ENCODE measurements around the gene FRMD8.
A peak's percentile ranks its signal among the peaks of the same experiment; 100 is the strongest.

The FRMD8 gene

DNA sequence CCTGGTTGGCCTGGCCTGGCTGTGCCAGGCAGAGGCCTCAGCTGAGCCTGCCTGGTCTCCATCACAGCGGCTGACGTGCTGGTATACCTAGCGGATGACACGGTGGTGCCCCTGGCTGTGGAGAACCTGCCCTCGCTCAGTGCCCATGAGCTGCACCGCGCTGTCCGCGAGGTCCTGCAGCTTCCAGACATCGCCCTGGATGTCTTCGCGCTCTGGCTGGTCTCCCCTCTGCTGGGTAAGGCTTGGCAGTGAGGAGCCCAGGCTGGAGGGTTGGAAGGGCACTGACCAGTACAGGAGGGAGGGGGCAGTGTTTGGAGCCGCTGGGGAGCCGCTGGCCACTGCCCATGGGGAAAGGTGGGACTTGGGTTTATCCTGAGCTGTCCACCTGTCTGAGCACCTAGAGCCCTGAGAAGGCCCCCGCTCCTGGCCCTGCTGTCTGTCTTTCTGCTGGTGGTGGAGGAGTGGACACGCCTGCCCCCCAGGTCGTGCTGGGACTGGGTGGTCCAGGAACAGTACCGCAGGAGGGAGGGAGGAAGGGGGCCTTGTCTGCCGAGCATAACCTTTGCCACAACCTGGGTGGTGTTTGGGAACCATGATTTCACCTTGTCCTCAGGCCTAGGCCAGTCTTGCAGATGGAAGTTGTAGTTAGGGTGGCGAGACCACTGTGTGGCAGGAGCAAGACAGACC is 3.0 kb downstream of the FRMD8 start:
- peaks cover 5% of the 10 kb centered on the region; the same call in 1 of the 2 replicates for H3K4me1 ChIP-seq (ENCODE audit: insufficient read depth, low read length)
- peak overlapping the region; percentile 15; the same call in 1 of the 2 replicates for H3K9ac ChIP-seq (ENCODE audit: low read depth, low read length)
- H3K27me3 ChIP-seq (ENCODE audit: insufficient read depth, low read length) = peaks cover 5% of the 10 kb centered on the region; the same call in 1 of the 2 replicates
- no peaks in the 10 kb centered on the region for H3K36me3 ChIP-seq (ENCODE audit: insufficient read depth, low read depth, low read length)
- no peak overlapping the region for H3K4me3 ChIP-seq (ENCODE audit: low read length)
- H3K9me3 ChIP-seq (ENCODE audit: insufficient read depth, low read depth, low read length) = no peaks in the 10 kb centered on the region
- H3K27ac ChIP-seq (ENCODE audit: low read length) = no peak overlapping the region

GRCh38 chr11:65390099-65390941 is 3.9 kb downstream of the FRMD8 start:
- H3K36me3 ChIP-seq (ENCODE audit: insufficient read depth, low read depth, low read length) = no peaks in the 10 kb centered on the region
- H3K9ac ChIP-seq (ENCODE audit: low read depth, low read length) = peak overlapping the region; percentile 15; the same call in 1 of the 2 replicates
- no peak overlapping the region for H3K4me3 ChIP-seq (ENCODE audit: low read length)
- peaks cover 5% of the 10 kb centered on the region; the same call in 1 of the 2 replicates for H3K27me3 ChIP-seq (ENCODE audit: insufficient read depth, low read length)
- H3K9me3 ChIP-seq (ENCODE audit: insufficient read depth, low read depth, low read length) = no peaks in the 10 kb centered on the region
- peaks cover 5% of the 10 kb centered on the region; the same call in 1 of the 2 replicates for H3K4me1 ChIP-seq (ENCODE audit: insufficient read depth, low read length)
- no peak overlapping the region for H3K27ac ChIP-seq (ENCODE audit: low read length)

DNA sequence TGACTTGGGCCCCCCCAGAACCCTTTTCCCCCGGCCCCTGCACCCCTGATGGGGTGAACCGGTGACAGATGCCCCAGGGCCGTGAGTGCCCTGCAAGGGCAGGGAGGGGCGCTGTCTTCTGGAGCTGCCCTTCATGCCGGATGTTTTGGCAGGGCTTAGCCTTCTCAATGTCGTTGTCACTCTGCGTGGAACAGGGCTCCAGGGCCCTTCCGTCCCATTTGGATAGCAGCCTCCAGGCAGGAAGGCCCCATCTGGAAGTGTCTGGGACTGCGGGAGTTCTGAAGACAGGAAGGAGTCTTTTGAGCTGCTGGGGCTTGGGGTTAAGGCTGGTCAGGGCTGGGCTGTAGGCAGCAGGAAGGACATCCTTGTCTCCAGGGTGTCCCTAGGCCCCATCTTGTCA is 4.6 kb downstream of the FRMD8 start:
- Histone ChIP-seq H3K4me1 (ENCODE audit: insufficient read depth, low read length) (peaks cover 5% of the 10 kb centered on the region; the same call in 1 of the 2 replicates), H3K4me3 (ENCODE audit: low read length) (no peak overlapping the region), H3K27me3 (ENCODE audit: insufficient read depth, low read length) (peaks cover 5% of the 10 kb centered on the region; the same call in 1 of the 2 replicates), H3K27ac (ENCODE audit: low read length) (no peak overlapping the region), H3K9me3 (ENCODE audit: insufficient read depth, low read depth, low read length) (no peaks in the 10 kb centered on the region), H3K9ac (ENCODE audit: low read depth, low read length) (no peak overlapping the region), H3K36me3 (ENCODE audit: insufficient read depth, low read depth, low read length) (no peaks in the 10 kb centered on the region; the same call in 1 of the 2 replicates)

DNA sequence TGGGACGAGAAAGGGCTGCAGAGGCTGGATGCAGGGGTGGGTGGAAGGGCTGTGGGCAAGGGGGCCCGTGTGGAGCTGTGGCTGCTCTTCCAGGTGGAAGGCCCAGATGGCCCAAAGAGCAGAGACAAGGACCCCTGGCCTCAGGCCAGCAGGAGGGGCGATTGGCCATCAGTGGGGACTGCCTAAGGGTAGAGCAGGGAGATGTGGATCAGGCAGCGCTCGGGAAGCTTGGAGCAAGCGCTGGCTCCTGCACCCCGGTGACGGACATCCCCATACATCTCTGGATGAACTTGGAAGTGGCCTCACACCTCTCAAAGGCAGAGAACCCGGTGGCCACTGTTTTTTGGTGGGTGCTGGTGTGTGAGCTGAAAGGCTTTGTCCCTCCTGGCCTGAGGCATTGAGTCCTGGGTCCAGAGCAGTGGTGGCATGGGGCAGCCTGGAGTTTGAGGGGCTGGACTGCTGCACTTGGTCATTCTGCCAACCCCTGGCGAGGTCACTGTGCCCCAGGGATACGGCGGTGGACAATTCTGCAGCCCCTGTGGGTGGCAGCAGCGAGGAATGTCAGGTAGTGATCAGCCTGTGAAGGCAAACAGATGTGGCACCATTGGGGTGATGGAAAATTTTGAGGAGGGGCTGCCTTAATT is 5.9 kb downstream of the FRMD8 start:
- no peak overlapping the region for H3K4me3 ChIP-seq (ENCODE audit: low read length)
- no peaks in the 10 kb centered on the region for H3K9me3 ChIP-seq (ENCODE audit: insufficient read depth, low read depth, low read length)
- peaks cover 5% of the 10 kb centered on the region; the same call in 1 of the 2 replicates for H3K4me1 ChIP-seq (ENCODE audit: insufficient read depth, low read length)
- H3K9ac ChIP-seq (ENCODE audit: low read depth, low read length) = no peak overlapping the region
- no peak overlapping the region for H3K27ac ChIP-seq (ENCODE audit: low read length)
- no peaks in the 10 kb centered on the region for H3K27me3 ChIP-seq (ENCODE audit: insufficient read depth, low read length)
- peaks cover 4% of the 10 kb centered on the region for H3K36me3 ChIP-seq (ENCODE audit: insufficient read depth, low read depth, low read length)

DNA sequence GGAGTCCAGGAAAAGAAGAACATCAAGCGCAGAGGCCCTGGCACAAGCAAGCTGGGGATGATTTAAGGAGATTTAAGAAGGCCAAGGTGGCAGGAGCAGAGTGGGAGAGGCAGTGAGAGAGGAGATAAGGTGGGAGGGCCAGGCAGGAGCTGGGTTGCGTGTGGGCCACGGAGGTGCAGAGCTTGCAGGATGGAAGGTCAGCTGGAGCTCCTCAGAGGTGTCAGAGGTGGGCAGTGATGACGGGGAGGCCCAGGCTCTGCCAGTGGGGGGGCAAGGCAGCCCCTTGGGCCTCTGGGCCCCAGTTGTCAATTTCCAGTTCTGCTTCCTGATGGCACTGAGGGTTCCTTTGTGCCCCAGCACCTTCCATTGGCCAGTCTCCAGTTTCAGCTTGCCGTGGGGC is 6.5 kb downstream of the FRMD8 start:
- Histone ChIP-seq H3K36me3 (ENCODE audit: insufficient read depth, low read depth, low read length) (peaks cover 6% of the 10 kb centered on the region), H3K27ac (ENCODE audit: low read length) (no peak overlapping the region)

GRCh38 chr11:65393513-65394079 is 7.2 kb downstream of the FRMD8 start:
- no peaks in the 10 kb centered on the region for H3K27me3 ChIP-seq (ENCODE audit: insufficient read depth, low read length)
- H3K9me3 ChIP-seq (ENCODE audit: insufficient read depth, low read depth, low read length) = no peaks in the 10 kb centered on the region
- no peak overlapping the region for H3K4me3 ChIP-seq (ENCODE audit: low read length)
- H3K4me1 ChIP-seq (ENCODE audit: insufficient read depth, low read length) = peaks cover 5% of the 10 kb centered on the region; the same call in 1 of the 2 replicates
- H3K27ac ChIP-seq (ENCODE audit: low read length) = no peak overlapping the region
- H3K9ac ChIP-seq (ENCODE audit: low read depth, low read length) = no peak overlapping the region
- H3K36me3 ChIP-seq (ENCODE audit: insufficient read depth, low read depth, low read length) = peaks cover 6% of the 10 kb centered on the region

More for the DNA sequence above, 6.5 kb downstream of the FRMD8 start:
- Histone ChIP-seq H3K9me3 (ENCODE audit: insufficient read depth, low read depth, low read length) (no peaks in the 10 kb centered on the region), H3K9ac (ENCODE audit: low read depth, low read length) (no peak overlapping the region), H3K4me3 (ENCODE audit: low read length) (no peak overlapping the region), H3K27me3 (ENCODE audit: insufficient read depth, low read length) (no peaks in the 10 kb centered on the region), H3K4me1 (ENCODE audit: insufficient read depth, low read length) (peaks cover 5% of the 10 kb centered on the region; the same call in 1 of the 2 replicates)

DNA sequence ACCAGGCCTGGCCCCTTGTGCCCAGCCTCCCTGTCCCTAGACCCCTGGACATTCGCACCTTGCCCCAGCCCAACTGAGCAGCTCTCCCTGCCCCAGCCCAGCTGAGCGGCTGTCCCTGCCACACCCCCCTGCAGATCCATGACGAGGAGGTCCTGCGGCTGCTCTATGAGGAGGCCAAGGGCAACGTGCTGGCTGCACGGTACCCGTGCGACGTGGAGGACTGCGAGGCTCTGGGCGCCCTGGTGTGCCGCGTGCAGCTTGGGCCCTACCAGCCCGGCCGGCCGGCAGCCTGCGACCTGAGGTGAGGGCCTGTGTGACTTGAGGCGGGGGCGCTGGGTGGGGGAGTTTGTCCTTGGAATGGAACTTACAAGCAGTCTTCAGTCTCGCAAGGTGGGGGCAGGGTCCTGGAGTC is 7.7 kb downstream of the FRMD8 start:
- Histone ChIP-seq H3K9me3 (ENCODE audit: insufficient read depth, low read depth, low read length) (no peaks in the 10 kb centered on the region), H3K9ac (ENCODE audit: low read depth, low read length) (no peak overlapping the region), H3K4me1 (ENCODE audit: insufficient read depth, low read length) (peaks cover 5% of the 10 kb centered on the region; the same call in 1 of the 2 replicates), H3K27ac (ENCODE audit: low read length) (no peak overlapping the region), H3K27me3 (ENCODE audit: insufficient read depth, low read length) (no peaks in the 10 kb centered on the region), H3K4me3 (ENCODE audit: low read length) (no peak overlapping the region), H3K36me3 (ENCODE audit: insufficient read depth, low read depth, low read length) (peaks cover 6% of the 10 kb centered on the region)

DNA sequence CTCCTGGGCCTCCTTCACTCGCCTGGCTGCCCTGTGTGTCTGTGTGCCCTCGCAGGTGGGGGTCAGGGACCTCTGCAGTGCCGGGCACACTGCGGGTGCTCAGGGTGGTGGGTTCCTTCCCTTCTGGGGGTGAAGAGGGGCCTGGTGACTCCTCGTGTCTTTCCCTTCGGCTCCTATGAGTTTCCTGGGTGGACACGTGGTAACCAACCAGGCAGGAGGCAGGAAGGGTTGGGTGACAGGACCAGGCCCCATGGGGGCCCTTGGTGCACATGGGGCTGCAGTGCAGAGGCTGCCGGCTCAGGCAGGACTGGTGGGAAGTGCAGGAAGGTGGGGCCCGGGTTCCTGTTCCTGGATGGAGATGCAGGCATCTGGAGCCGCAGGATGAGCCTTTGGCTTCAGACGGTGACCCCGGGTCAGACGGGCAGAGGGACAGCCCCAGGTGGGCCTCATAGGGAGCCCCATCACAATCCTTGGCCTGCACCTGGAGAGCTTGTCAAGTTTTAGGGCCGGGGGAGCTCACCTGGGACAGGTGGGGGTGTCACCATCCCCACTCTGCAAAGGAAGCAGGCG is 9.6 kb downstream of the FRMD8 start:
- Histone ChIP-seq H3K36me3 (ENCODE audit: insufficient read depth, low read depth, low read length) (peaks cover 15% of the 10 kb centered on the region), H3K9me3 (ENCODE audit: insufficient read depth, low read depth, low read length) (no peaks in the 10 kb centered on the region), H3K27me3 (ENCODE audit: insufficient read depth, low read length) (no peaks in the 10 kb centered on the region), H3K4me1 (ENCODE audit: insufficient read depth, low read length) (peaks cover 2% of the 10 kb centered on the region; the same call in 1 of the 2 replicates), H3K27ac (ENCODE audit: low read length) (no peak overlapping the region), H3K4me3 (ENCODE audit: low read length) (no peak overlapping the region), H3K9ac (ENCODE audit: low read depth, low read length) (no peak overlapping the region)

GRCh38 chr11:65396769-65397745 is 10.6 kb downstream of the FRMD8 start:
- Histone ChIP-seq H3K9me3 (ENCODE audit: insufficient read depth, low read depth, low read length) (no peaks in the 10 kb centered on the region), H3K36me3 (ENCODE audit: insufficient read depth, low read depth, low read length) (peaks cover 15% of the 10 kb centered on the region), H3K27me3 (ENCODE audit: insufficient read depth, low read length) (no peaks in the 10 kb centered on the region), H3K4me1 (ENCODE audit: insufficient read depth, low read length) (peaks cover 2% of the 10 kb centered on the region; the same call in 1 of the 2 replicates), H3K4me3 (ENCODE audit: low read length) (no peak overlapping the region), H3K27ac (ENCODE audit: low read length) (no peak overlapping the region), H3K9ac (ENCODE audit: low read depth, low read length) (no peak overlapping the region)

- H3K9me3 ChIP-seq (ENCODE audit: insufficient read depth, low read depth, low read length) = no peaks in the 10 kb centered on the region
- no peak overlapping the region for H3K9ac ChIP-seq (ENCODE audit: low read depth, low read length)
- H3K36me3 ChIP-seq (ENCODE audit: insufficient read depth, low read depth, low read length) = peaks cover 19% of the 10 kb centered on the region
- H3K27me3 ChIP-seq (ENCODE audit: insufficient read depth, low read length) = no peaks in the 10 kb centered on the region
- no peak overlapping the region for H3K4me3 ChIP-seq (ENCODE audit: low read length)
- H3K27ac ChIP-seq (ENCODE audit: low read length) = no peak overlapping the region
- peaks cover 2% of the 10 kb centered on the region; the same call in 1 of the 2 replicates for H3K4me1 ChIP-seq (ENCODE audit: insufficient read depth, low read length)
Measured at GRCh38 chr11:65398362-65398910, 12.0 kb downstream of the FRMD8 start.

Data from iPS-20b (cell line).